ENCODE results near the gene ACVRL1.
A peak's percentile ranks its signal among the peaks of the same experiment; 100 is the strongest.

ACVRL1 gene

GRCh38 chr12:51917041-51917590 lies 9.8 kb downstream of the ACVRL1 start:
- DNase-seq (ENCODE audit: low read depth), result no peak

GRCh38 chr12:51917746-51918453 lies 10.6 kb downstream of the ACVRL1 start:
- no peak for DNase-seq (ENCODE audit: low read depth)

- no peak for DNase-seq (ENCODE audit: low read depth)
Measured at GRCh38 chr12:51920046-51920445, 12.7 kb downstream of the ACVRL1 start.

GRCh38 chr12:51921017-51921725 lies 13.9 kb downstream of the ACVRL1 start:
- no peak for DNase-seq (ENCODE audit: low read depth)

GRCh38 chr12:51922146-51922545 lies 14.8 kb downstream of the ACVRL1 start:
- no peak for DNase-seq (ENCODE audit: low read depth)

GRCh38 chr12:51922762-51923505 lies 15.6 kb downstream of the ACVRL1 start:
- DNase-seq (ENCODE audit: low read depth), result peak; percentile 66

GRCh38 chr12:51923506-51924365 lies 16.4 kb downstream of the ACVRL1 start:
- DNase-seq (ENCODE audit: low read depth), result no peak

- no peak for DNase-seq (ENCODE audit: low read depth)
Measured at GRCh38 chr12:51924551-51925319, 17.4 kb downstream of the ACVRL1 start.

- no peak for DNase-seq (ENCODE audit: low read depth)
Measured at GRCh38 chr12:51925346-51926063, 18.2 kb downstream of the ACVRL1 start.

- DNase-seq (ENCODE audit: low read depth), result no peak
Measured at GRCh38 chr12:51926064-51926632, 18.8 kb downstream of the ACVRL1 start.

- DNase-seq (ENCODE audit: low read depth), result no peak
Measured at GRCh38 chr12:51926718-51927117, 19.4 kb downstream of the ACVRL1 start.

GRCh38 chr12:51932218-51933076 lies 25.1 kb downstream of the ACVRL1 start:
- no peak for DNase-seq (ENCODE audit: low read depth)

- no peak for DNase-seq (ENCODE audit: low read depth)
Measured at GRCh38 chr12:51934080-51934479, 26.8 kb downstream of the ACVRL1 start.

GRCh38 chr12:51937926-51938325 lies 30.6 kb downstream of the ACVRL1 start:
- DNase-seq (ENCODE audit: low read depth), result no peak

GRCh38 chr12:51938726-51939125 lies 31.4 kb downstream of the ACVRL1 start:
- no peak for DNase-seq (ENCODE audit: low read depth)

- no peak for DNase-seq (ENCODE audit: low read depth)
Measured at GRCh38 chr12:51941011-51941581, 33.8 kb downstream of the ACVRL1 start.

- DNase-seq (ENCODE audit: low read depth), result no peak
Measured at GRCh38 chr12:51941604-51942003, 34.3 kb downstream of the ACVRL1 start.

- no peak for DNase-seq (ENCODE audit: low read depth)
Measured at GRCh38 chr12:51942056-51942455, 34.8 kb downstream of the ACVRL1 start.
